ENCODE results near the gene COX7A2L.
"Not testable (repeated sequence)": the region's sequence is repeated elsewhere in the genome, so short reads cannot be mapped to it uniquely, and the experiment has no call there.

Gene COX7A2L

DNA sequence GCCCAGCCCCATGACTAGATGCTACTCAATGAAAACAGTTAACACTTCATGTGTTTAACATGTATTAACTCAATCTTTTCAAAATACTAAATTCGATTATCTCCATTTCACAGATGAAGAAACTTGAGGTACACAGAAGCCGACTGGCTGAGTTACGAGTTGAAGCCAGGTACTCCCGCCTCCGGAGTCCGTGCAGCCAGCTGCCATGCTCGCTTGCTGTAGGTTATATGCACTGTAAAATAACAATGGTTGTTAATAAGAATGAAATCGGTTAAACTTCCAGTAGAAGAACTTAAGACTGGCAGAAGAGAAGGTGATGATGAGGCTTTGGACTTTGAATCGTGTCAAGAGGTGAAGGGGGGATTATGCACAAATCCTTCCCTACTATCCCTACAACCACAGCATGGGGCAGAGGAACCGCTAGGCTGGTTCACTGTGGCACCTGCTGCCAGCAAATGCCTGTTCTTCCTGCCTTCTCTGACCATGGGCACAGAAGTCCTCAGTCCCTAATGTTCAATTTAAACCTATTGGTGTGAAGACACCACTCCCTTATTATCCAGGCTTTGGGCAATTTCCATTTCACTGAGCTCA, 25.4 kb downstream of the COX7A2L start:
- no peak overlapping the region for H3K27ac ChIP-seq
- no peak for TF ChIP-seq ZFX (IDR thresholded peaks at IDR 0.05; ENCODE audit: borderline replicate concordance)
- TF ChIP-seq, protein P1, sequence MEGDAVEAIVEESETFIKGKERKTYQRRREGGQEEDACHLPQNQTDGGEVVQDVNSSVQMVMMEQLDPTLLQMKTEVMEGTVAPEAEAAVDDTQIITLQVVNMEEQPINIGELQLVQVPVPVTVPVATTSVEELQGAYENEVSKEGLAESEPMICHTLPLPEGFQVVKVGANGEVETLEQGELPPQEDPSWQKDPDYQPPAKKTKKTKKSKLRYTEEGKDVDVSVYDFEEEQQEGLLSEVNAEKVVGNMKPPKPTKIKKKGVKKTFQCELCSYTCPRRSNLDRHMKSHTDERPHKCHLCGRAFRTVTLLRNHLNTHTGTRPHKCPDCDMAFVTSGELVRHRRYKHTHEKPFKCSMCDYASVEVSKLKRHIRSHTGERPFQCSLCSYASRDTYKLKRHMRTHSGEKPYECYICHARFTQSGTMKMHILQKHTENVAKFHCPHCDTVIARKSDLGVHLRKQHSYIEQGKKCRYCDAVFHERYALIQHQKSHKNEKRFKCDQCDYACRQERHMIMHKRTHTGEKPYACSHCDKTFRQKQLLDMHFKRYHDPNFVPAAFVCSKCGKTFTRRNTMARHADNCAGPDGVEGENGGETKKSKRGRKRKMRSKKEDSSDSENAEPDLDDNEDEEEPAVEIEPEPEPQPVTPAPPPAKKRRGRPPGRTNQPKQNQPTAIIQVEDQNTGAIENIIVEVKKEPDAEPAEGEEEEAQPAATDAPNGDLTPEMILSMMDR (IDR thresholded peaks at IDR 0.05): no peak

DNA sequence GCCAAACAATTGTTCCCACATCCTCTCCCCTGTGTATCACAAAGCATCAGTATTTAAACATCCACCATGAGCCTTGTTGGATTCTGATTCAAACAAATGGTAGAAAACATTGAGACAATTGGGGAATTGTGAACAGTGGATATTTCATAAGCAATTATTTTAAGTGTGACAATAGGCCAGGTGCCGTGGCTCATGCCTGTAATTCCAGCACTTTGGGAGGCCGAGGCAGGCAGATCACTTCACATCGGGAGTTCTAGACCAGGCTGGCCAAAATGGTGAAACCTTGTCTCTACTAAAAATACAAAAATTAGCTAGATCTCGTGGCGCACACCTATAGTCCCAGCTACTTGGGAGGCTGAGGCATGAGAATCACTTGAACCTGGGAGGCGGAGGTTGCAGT, 26.2 kb downstream of the COX7A2L start:
- not testable (repeated sequence) for H3K27ac ChIP-seq

DNA sequence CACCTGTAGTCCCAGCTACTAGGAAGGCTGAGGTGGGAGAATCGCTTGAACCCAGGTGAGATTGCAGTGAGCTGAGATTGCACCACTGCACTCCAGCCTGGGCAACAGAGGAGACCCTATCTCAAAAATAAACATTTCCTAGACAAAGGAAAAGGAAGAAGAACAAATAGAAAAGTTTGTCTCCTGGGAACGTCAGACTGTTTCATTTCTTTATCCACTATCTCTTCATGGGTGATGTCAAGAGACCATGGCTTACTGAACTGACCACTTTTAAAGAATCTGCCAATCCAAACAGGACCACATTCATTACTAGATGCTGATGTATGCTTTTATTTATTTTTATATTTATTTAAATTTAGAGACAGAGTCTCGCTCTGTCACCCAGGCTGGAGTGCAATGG, 26.8 kb downstream of the COX7A2L start:
- no peak overlapping the region for H3K27ac ChIP-seq
- TF ChIP-seq, protein P1 (IDR thresholded peaks at IDR 0.05): no peak
- TF ChIP-seq ZFX (IDR thresholded peaks at IDR 0.05; ENCODE audit: borderline replicate concordance): no peak

DNA sequence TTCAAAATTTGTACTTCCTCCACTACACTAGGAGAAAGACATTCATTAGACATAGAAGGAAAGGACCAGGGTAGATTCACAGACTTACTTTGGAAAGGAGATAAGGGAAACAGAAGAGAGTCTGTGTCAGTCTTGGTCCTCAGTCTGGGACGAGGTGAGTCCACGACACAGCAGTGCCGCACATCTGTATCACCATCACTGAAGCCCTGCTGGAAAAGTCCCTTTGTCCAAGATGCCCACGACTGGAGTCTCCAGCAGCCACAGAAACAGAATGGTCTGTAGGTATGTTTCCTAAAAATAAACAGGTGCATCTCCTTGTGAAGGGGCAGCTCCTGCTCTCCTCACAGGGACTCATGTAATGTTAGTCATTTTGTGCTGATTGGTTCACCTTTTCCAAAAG, 27.4 kb downstream of the COX7A2L start:
- TF ChIP-seq, protein P1 (IDR thresholded peaks at IDR 0.05): no peak
- no peak for TF ChIP-seq ZFX (IDR thresholded peaks at IDR 0.05; ENCODE audit: borderline replicate concordance)
- H3K27ac ChIP-seq: no peak overlapping the region

DNA sequence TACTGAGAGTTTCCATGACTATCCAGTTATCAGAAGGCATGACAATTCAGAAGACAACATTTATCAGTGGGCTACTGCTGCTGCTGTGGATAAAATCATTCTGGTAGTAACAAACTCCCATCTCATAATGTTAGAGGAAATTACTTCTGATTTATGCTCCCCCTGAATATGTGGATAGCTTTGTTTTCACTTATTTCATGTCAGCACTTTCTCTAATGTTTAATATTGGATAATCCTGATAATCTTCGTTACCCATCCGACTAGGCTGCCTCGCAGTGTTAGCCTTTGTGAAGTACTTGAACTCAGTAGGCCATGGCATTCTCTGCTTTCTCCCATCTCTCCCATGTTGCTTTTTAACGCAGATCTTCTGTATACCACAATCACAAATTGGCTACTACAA, 28.4 kb downstream of the COX7A2L start:
- TF ChIP-seq, protein P1 (IDR thresholded peaks at IDR 0.05): no peak
- no peak for TF ChIP-seq ZFX (IDR thresholded peaks at IDR 0.05; ENCODE audit: borderline replicate concordance)
- H3K27ac ChIP-seq: no peak overlapping the region

DNA sequence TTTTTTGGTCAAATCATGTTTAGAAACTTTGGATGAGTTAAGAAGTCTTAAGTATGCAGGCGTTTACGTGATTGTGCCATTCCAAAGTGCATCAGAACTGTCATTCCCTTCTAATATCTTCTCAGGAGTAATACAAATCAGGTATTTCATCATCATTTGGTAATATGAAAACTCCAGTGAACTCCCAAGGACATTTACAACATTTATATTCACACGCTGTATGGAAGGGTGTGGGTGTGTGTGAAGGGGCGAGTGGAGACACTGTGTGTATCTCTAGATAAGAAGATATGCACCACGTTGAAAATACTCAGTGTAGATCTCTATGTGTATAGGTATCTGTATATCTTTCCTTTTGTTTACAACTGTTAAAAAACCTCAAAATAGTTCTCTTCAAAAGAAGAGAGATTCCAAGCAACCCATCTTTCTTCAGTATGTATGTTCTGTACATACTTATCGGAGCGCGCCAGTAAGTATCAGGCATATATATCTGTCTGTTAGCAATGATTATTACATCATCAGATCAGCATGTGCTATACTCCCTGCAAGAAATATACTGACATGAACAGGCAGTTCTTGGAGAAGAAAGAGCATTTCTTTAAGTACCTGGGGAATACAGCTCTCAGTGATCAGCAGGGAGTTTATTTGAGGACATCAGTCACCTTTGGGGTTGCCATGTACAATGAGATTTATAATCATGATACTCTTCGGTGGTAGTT, 29.3 kb downstream of the COX7A2L start:
- H3K27ac ChIP-seq: no peak overlapping the region
- TF ChIP-seq, protein P1 (IDR thresholded peaks at IDR 0.05): no peak

DNA sequence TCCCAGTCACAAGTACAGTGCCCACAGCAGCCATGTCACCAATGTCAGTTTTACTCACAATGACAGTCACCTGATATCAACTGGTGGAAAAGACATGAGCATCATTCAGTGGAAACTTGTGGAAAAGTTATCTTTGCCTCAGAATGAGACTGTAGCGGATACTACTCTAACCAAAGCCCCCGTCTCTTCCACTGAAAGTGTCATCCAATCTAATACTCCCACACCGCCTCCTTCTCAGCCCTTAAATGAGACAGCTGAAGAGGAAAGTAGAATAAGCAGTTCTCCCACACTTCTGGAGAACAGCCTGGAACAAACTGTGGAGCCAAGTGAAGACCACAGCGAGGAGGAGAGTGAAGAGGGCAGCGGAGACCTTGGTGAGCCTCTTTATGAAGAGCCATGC, 31.3 kb downstream of the COX7A2L start:
- H3K27ac ChIP-seq: no peak overlapping the region
- TF ChIP-seq, protein P1 (IDR thresholded peaks at IDR 0.05): no peak
- TF ChIP-seq ZFX (IDR thresholded peaks at IDR 0.05; ENCODE audit: borderline replicate concordance): no peak

DNA sequence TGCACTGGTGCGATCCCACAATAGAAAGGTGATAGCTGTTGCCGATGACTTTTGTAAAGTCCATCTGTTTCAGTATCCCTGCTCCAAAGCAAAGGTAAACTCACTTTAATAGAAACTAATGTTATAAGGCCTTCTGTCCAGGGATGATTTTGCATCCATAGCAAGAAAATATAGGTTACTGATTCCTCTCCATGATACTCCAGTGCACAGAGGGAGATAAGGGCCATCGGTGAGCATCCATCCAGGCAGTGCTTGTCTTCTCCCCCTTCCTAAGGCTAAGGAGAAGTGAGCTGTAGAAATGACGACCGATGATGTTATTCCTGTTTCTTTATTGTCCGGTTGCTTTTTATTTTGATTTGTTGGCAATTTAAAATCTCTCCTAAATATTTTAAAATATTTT, 32.1 kb downstream of the COX7A2L start:
- no peak overlapping the region for H3K27ac ChIP-seq
- TF ChIP-seq ZFX (IDR thresholded peaks at IDR 0.05; ENCODE audit: borderline replicate concordance): no peak
- TF ChIP-seq, protein P1 (IDR thresholded peaks at IDR 0.05): no peak
